ENCODE results near the gene TLR9.

TLR9 gene

DNA sequence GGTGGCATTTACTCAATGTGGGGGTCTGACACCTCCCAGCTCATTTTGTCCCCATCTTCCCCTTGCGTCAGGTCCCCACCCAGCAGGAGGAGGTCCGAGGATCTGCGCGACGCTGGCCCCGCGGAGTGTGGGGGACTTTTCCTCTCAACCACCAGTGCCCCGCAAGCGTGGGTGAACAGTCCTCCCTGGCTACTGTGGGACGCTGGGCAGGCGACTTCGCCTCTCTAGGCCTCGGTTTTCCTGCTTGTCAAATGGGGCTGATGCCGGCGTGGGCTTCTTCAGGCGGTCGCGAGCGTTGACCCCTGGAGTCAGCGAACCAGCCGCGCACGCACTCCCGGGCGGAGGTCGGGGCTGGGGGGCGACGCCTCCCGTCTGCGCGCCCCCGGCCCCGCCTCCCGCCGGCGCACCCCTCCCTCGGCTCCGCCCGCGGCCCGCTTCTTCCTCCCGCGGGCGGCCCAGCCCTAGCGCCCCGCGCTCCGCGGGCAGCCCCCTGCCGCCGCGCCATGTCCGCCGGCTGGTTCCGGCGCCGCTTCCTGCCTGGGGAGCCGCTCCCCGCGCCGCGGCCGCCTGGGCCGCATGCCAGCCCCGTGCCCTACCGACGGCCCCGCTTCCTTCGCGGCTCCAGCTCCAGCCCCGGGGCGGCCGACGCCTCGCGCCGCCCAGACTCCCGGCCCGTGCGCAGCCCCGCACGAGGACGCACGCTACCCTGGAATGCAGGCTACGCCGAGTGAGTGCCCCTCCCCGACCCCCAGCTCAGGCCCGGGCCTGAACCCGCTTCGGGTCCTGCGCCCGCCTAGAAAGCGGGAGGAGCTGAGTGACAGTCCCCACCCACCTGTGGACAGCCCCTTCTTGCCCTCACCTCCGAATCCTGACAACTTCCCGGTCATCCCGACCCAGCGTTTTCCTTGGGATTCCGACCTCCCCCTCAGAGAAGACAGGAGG is 20.1 kb upstream of the TLR9 start, which contains the start of gene PPM1M:
Gene PPM1M (plus strand): TSS at position 438 of the 942 bp plus-strand sequence. CDS start 66 bp downstream, at position 504.
- TF ChIP-seq YY1 (IDR thresholded peaks at IDR 0.05; ENCODE audit: low read depth) (0 out of 2 replicates have a peak, but pooled peaks have one; percentile 36), TAF1 (IDR thresholded peaks at IDR 0.05; ENCODE audit: low read depth) (no peak), ZBTB7A (IDR thresholded peaks at IDR 0.05; ENCODE audit: low read depth) (peak; percentile 65; the same call in 1 of the 2 replicates), TEAD4 (IDR thresholded peaks at IDR 0.05) (peak; percentile 65), RAD21 (IDR thresholded peaks at IDR 0.05; ENCODE audit: low read depth) (no peak), FOXM1 (IDR thresholded peaks at IDR 0.05; ENCODE audit: borderline replicate concordance, low read depth) (no peak), NFIC (IDR thresholded peaks at IDR 0.05) (peak; percentile 7; the same call in 1 of the 2 replicates)
- TF ChIP-seq, protein P1, sequence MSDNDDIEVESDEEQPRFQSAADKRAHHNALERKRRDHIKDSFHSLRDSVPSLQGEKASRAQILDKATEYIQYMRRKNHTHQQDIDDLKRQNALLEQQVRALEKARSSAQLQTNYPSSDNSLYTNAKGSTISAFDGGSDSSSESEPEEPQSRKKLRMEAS (IDR thresholded peaks at IDR 0.05) = peak; percentile 72; the same call in 1 of the 2 replicates
- TF ChIP-seq, protein P2, sequence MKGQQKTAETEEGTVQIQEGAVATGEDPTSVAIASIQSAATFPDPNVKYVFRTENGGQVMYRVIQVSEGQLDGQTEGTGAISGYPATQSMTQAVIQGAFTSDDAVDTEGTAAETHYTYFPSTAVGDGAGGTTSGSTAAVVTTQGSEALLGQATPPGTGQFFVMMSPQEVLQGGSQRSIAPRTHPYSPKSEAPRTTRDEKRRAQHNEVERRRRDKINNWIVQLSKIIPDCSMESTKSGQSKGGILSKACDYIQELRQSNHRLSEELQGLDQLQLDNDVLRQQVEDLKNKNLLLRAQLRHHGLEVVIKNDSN (IDR thresholded peaks at IDR 0.05) = no peak
- TF ChIP-seq, protein P3, sequence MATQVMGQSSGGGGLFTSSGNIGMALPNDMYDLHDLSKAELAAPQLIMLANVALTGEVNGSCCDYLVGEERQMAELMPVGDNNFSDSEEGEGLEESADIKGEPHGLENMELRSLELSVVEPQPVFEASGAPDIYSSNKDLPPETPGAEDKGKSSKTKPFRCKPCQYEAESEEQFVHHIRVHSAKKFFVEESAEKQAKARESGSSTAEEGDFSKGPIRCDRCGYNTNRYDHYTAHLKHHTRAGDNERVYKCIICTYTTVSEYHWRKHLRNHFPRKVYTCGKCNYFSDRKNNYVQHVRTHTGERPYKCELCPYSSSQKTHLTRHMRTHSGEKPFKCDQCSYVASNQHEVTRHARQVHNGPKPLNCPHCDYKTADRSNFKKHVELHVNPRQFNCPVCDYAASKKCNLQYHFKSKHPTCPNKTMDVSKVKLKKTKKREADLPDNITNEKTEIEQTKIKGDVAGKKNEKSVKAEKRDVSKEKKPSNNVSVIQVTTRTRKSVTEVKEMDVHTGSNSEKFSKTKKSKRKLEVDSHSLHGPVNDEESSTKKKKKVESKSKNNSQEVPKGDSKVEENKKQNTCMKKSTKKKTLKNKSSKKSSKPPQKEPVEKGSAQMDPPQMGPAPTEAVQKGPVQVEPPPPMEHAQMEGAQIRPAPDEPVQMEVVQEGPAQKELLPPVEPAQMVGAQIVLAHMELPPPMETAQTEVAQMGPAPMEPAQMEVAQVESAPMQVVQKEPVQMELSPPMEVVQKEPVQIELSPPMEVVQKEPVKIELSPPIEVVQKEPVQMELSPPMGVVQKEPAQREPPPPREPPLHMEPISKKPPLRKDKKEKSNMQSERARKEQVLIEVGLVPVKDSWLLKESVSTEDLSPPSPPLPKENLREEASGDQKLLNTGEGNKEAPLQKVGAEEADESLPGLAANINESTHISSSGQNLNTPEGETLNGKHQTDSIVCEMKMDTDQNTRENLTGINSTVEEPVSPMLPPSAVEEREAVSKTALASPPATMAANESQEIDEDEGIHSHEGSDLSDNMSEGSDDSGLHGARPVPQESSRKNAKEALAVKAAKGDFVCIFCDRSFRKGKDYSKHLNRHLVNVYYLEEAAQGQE (IDR thresholded peaks at IDR 0.05; ENCODE audit: low read depth) = no peak

DNA sequence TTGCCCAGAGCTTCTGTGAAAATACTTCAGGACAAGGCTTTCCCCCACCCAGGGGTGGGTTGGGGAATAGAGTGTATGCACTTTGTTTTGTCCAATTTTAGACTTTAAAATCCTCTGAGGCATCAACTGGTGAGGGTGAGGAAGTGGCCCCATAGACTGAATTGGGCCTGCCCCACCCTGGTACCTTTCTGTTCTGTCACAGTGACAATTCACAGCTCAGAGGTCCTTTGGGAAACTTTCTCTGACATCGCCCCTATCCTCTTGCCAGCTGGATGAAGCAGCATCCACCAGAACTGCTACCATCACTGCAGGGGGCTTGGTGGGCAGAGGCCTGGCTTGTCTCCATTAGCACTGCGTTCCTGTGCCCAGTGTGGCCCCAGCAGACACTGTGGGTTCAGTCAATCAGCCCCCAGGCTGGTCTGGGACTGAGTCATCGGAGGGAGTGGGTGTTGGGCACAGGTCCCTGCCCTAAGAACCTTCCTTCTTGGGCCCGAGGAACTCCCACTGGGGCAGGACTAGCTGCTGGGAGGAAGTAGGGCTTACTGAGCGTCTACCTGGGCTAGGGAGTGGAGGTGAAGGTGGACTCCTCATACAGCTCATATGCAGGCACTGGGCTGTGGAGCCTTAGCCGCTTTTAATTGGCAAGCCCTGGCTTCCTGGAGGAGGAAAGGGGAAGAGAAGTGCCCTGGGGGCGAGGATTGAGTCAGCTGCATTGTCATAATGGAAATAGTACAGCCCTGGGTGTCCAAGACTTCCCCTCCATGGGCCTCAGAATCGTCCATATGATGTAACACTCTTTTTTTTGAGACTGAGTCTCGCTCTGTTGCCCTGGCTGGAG is 18.6 kb upstream of the TLR9 start:
- no peak for TF ChIP-seq NFIC (IDR thresholded peaks at IDR 0.05)
- TF ChIP-seq, protein P3 (IDR thresholded peaks at IDR 0.05; ENCODE audit: low read depth) = no peak
- TF ChIP-seq, protein P2 (IDR thresholded peaks at IDR 0.05) = no peak
- TF ChIP-seq EGR1 (IDR thresholded peaks at IDR 0.05) = no peak
- no peak for TF ChIP-seq FOXM1 (IDR thresholded peaks at IDR 0.05; ENCODE audit: borderline replicate concordance, low read depth)
- TF ChIP-seq CEBPB (IDR thresholded peaks at IDR 0.05) = no peak
- TF ChIP-seq YY1 (IDR thresholded peaks at IDR 0.05; ENCODE audit: low read depth) = no peak
- TF ChIP-seq TCF12 (IDR thresholded peaks at IDR 0.05; ENCODE audit: low read depth) = no peak
- no peak for TF ChIP-seq ZBTB7A (IDR thresholded peaks at IDR 0.05; ENCODE audit: low read depth)
- TF ChIP-seq CREB1 (IDR thresholded peaks at IDR 0.05; ENCODE audit: low read depth) = no peak
- TF ChIP-seq TAF1 (IDR thresholded peaks at IDR 0.05; ENCODE audit: low read depth) = no peak
- TF ChIP-seq EP300 (IDR thresholded peaks at IDR 0.05; ENCODE audit: borderline replicate concordance) = no peak
- TF ChIP-seq, protein P1 (IDR thresholded peaks at IDR 0.05) = no peak
- no peak for TF ChIP-seq RAD21 (IDR thresholded peaks at IDR 0.05; ENCODE audit: low read depth)
- TF ChIP-seq TEAD4 (IDR thresholded peaks at IDR 0.05) = no peak

DNA sequence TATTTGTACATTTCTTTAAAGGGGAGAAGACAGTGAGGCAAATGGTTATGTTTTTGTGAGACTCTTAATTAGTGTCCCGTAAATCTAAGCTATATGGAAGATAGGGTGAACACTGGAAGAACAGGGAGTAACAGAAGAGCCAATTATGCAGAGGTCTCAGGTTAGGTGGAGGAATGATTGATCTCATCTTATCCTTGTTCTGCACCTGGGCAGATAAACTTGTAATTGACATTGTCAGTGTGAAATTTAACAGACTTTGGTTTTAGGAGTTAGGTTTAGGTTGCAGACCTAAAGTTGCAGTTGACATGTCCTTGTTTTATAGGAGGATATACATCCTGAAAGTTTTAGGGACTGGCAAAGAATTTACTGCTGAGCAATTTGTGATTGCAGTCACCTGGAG is 16.6 kb upstream of the TLR9 start:
- no peak for TF ChIP-seq TEAD4 (IDR thresholded peaks at IDR 0.05)
- TF ChIP-seq TAF1 (IDR thresholded peaks at IDR 0.05; ENCODE audit: low read depth) = no peak
- no peak for TF ChIP-seq CREB1 (IDR thresholded peaks at IDR 0.05; ENCODE audit: low read depth)
- TF ChIP-seq EGR1 (IDR thresholded peaks at IDR 0.05) = no peak
- TF ChIP-seq ZBTB7A (IDR thresholded peaks at IDR 0.05; ENCODE audit: low read depth) = no peak
- no peak for TF ChIP-seq TCF12 (IDR thresholded peaks at IDR 0.05; ENCODE audit: low read depth)
- TF ChIP-seq YY1 (IDR thresholded peaks at IDR 0.05; ENCODE audit: low read depth) = no peak
- TF ChIP-seq RAD21 (IDR thresholded peaks at IDR 0.05; ENCODE audit: low read depth) = no peak
- TF ChIP-seq, protein P1 (IDR thresholded peaks at IDR 0.05) = no peak
- no peak for TF ChIP-seq CEBPB (IDR thresholded peaks at IDR 0.05)
- TF ChIP-seq, protein P3 (IDR thresholded peaks at IDR 0.05; ENCODE audit: low read depth) = no peak
- TF ChIP-seq, protein P2 (IDR thresholded peaks at IDR 0.05) = no peak
- TF ChIP-seq FOXM1 (IDR thresholded peaks at IDR 0.05; ENCODE audit: borderline replicate concordance, low read depth) = no peak
- TF ChIP-seq EP300 (IDR thresholded peaks at IDR 0.05; ENCODE audit: borderline replicate concordance) = no peak
- no peak for TF ChIP-seq NFIC (IDR thresholded peaks at IDR 0.05)

All from Ishikawa (cell line).